Peyer's patch (tissue), 4 donors: ENCODE data around the gene C3orf85.

Experiments
- POLR2A ChIP-seq, 2 donors: fragments of 450-650 bp; IDR thresholded peaks; one replicate each; pipeline ENCODE4 v1.5.1; 2017; ENCODE audit warnings: antibody characterized with exemption in 2 of 2, mild to moderate bottlenecking in 2 of 2, moderate library complexity in 2 of 2
- TF ChIP-seq, protein P1 (sequence below), 6 experiments: fragments of 450-650 bp in 4 of 6; fragments of 200-600 bp in 2 of 6; sonication (generic) in 1 of 6; IDR thresholded peaks; one replicate each; pipeline ENCODE4 v1.5.1; 2017 to 2019; ENCODE audit warnings: antibody characterized with exemption in 6 of 6, mild to moderate bottlenecking in 3 of 6, moderate library complexity in 1 of 6

DNA sequence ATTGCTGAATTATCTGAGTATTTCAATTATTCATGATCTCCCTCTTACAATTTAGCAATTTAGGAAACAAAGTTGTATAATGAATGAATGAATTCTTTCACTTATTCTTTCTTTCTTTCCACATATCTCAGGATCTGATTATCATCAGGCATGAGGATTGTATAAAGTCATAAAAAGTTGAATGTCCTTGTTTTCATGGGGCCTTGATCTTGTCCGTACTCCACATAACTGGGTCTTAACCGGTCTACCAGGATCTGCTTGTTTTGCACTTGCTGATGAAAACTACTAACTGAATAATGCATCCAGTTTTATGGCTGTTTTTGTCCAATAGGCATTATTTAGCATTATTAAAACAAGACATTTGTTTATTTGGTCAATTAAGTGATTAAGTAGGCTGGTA, 12.6 kb downstream of the C3orf85 start:
- TF ChIP-seq POLR2A (IDR thresholded peaks at IDR 0.05): no peak
- TF ChIP-seq, protein P1, sequence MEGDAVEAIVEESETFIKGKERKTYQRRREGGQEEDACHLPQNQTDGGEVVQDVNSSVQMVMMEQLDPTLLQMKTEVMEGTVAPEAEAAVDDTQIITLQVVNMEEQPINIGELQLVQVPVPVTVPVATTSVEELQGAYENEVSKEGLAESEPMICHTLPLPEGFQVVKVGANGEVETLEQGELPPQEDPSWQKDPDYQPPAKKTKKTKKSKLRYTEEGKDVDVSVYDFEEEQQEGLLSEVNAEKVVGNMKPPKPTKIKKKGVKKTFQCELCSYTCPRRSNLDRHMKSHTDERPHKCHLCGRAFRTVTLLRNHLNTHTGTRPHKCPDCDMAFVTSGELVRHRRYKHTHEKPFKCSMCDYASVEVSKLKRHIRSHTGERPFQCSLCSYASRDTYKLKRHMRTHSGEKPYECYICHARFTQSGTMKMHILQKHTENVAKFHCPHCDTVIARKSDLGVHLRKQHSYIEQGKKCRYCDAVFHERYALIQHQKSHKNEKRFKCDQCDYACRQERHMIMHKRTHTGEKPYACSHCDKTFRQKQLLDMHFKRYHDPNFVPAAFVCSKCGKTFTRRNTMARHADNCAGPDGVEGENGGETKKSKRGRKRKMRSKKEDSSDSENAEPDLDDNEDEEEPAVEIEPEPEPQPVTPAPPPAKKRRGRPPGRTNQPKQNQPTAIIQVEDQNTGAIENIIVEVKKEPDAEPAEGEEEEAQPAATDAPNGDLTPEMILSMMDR (IDR thresholded peaks at IDR 0.05): no peak
